SIG-M5 treated with dmso at 0.1 percent for 504 hours (cell line): ENCODE measurements around the gene NKD1.

Experiments
- DNase-seq: peaks from one replicate; lab custom pipeline; 2025; ENCODE audit not compliant: unreplicated experiment; lab: John Stamatoyannopoulos, UW

NKD1 gene

GRCh38 chr16:50610331-50611262, 62.4 kb downstream of the NKD1 start:
- no peak for DNase-seq

GRCh38 chr16:50611332-50611934, 63.2 kb downstream of the NKD1 start:
- DNase-seq, result peak; percentile 65

DNA sequence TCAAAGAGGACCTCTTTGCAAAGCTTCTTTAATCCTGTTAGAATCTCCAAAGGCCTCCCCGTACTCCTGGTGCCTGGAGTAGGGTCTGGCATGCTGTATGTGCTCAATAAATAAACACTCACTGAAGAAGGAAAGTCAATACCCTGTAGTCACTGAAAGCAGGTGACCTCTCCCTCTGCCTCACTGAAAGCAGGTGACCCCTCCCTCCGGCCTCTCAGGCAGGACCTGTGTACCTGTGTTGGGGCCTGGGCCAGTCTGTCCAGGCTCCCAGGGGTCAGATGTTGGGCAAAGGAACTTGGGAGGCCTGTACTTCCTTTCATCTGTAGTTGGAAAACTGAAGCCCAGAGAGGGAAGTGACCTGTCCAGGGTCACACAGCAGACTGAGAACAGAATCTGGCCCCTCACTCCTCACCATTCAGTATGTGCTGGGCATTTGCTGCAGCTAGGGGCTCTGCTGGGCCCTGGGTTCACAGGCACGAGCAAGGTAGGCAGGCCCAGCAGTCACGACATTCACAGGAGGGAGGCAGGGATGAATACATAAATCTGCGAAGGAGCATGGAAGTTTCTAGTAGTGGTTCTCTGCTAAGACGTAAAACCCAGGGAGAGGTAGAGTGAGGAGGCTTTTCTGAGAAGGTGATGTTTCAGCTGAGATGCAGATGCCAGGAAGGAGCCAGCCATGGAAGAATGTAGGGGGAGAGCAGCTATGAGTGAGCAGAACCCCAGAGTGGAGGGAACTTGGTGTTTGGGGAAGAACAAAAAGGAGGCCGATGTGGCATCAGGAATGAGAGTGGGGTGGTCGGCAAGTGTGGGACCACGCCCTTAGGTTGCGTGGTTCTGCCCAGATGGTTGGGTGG, 64.0 kb downstream of the NKD1 start:
- DNase-seq, result no peak

DNA sequence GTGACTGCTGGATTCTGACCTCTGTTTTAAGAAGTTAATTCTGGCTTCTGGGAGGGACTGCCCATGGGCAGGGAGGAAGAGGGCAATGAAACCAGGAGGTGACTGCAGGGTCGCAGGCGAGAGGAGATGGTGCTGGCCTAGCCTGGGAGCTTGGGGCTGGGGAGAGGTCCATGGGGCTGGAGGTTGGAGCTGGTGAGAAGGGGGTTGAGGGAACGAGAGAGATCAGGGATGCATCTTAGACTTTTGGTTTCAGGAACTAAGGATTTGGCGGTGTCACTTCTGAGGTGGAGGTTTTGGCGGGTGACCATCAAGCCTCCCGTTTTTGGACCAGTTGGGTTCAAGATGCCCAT, 64.6 kb downstream of the NKD1 start:
- no peak for DNase-seq

- DNase-seq, result no peak
Measured at GRCh38 chr16:50613281-50613963, 65.2 kb downstream of the NKD1 start.

GRCh38 chr16:50613964-50614474, 65.8 kb downstream of the NKD1 start:
- no peak for DNase-seq

DNA sequence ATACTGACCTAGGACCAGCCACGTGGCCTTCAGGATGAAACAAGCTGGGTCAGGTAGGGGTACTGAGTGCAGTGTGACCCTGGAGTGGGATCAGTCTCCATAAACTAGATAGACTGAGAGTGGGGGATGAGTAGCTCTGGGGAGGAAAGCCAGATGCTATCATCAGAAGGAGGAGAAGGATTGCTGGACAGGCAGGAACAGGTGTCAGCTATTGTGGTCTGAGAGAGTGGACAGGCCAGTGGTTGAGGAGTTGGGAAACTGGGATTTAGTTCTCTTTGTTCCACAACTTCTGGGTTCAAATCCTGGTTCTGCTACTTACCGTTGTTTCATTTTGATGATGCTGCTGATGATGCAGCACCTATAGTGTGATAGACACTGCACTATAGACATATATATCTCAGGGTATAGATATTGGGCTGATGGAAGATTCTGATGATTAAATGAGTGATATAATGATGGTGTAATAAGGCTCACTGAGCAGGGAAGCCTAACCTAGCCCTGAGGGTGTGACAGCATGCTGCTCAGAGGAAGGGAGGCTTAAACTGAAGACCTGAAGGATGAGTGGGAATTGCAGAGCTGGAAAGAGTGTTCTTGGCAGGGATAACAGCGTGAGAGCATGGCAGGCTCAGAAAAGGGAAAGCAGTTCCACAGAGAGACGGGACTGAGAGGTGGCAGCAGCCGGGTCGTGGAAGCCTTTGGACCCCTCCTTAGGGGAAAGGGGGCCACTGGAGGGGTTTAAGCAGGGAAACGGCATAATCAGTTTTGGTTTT, 66.9 kb downstream of the NKD1 start:
- DNase-seq, result no peak

DNA sequence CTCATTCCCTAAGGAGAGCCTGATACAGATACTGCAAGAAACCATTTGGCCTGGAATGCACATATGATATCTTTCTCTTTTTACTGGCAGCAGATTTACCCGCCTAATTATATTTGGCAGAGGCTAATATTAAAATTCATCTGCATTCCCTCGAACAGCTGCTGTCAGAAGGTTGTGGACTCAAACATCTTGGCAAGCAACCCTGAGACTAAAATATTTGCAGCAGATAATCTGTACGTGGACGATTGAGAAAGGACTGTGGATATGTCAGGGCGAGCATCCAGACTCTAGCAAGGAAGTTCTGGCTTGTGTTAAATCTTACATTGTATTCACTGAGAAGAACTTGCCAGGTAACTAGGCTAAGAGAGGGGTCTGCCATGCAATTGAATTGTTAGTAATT, 67.7 kb downstream of the NKD1 start:
- no peak for DNase-seq

DNA sequence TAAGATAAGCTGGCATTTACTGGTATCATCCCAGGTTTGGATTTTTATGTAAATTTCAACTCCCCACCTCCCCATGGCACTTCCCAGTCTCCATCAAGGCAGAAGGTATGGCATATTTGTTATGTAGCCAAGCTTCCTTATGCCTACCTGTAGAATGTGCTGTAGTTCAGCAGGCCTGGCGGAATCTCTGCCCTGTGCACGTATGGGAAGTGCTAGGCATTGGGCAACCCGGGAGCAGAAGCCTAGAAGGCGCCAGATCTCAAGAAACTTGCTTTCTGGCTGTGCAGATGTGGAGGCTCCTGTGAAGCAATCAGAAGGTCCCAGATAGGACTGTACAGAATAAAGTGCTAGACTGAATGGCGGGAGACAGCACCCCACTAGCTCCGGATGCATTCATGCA, 68.2 kb downstream of the NKD1 start:
- no peak for DNase-seq

GRCh38 chr16:50616883-50617645, 68.9 kb downstream of the NKD1 start:
- DNase-seq, result no peak

GRCh38 chr16:50617646-50618184, 69.5 kb downstream of the NKD1 start:
- no peak for DNase-seq

- no peak for DNase-seq
Measured at GRCh38 chr16:50618238-50618918, 70.2 kb downstream of the NKD1 start.

DNA sequence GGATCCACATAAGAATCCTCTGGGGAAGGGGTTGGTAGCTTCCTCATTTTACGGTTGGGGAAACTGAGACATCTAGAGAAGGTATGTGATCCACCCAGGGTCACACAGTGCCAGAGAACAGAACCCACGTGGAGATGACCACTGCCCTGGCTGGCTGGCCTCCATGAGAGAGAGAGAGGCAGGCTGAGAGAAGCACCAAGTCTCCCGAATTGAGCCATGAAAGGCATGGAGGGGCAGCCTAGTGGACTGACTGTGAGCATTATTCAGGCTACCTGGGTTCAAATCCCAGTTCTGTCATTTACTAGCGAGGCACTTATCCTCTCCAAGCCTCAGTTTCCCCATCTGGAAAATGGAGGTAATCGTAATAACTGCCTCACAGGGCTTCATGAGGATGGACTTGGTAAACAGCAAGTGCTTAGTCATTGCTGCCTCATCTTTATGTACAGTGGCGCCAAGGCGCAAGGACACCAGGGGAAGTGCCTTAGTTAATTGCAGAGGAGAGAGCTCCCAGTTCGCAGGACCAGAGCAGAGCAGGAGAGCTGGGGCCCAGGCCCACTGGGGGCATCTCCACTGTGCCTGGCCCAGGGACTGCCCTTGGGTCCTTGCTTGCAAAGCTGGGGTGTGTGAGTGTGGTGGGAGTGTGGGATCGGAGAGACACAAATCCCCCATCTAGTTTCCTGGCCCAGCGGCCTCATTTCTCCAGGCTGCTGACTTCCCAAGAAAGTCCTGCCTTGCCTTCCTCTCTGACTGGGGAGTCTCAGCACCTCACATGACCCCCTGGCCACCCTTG, 71.7 kb downstream of the NKD1 start:
- DNase-seq, result no peak

DNA sequence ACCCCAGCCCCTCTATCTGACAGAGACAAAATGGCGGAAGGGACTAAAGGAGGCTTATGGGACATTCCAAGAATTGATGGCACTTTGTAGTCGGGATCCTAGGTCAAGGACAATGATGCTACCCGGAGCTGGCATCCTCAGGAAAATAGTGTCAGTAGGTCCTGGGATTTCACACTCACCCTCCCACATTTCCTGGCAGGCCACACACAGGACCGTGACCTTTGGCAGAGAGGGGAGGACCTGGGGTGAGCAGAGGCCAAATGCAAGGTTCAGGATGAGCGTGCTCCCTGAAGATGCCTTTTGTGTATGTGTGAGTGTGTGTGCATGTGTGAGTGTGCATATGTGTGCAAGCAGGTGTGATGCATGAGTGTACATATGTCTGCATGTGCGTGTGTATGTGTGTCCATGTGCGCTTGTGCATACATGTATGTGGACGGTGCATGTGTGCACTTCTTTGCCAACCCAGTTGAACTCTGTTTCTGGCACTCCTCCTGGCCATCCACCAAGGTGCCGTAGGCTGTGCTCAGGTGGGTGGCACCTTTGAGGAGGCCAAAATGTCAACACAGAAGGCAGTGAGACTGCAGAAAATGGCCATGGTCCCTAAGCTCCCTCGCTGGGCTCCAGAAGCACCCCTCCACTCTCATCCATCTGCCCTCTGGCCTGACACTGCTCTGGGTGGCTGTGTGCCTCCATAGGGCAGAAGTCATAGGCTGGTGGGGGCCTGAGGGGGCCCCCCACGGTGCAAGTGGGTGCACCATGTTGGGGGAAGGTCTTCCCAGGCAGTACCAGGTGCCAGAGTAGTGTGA, 72.7 kb downstream of the NKD1 start:
- DNase-seq, result no peak

DNA sequence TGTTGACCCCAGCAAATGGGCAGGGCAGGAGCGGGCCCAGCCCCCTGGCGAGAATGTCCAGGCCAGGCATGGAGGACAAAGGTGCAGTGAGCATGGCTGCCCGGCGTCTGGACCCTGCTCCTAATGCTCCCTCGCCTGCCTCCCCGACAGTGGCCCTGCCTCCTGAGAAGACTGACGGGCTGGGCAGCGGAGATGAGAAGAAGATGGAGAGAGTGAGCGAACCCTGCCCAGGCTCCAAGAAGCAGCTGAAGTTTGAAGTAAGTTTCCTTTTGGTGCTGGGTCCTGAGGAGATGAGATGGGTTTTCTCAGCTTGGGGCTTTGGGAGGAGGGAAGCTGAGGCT, 73.2 kb downstream of the NKD1 start:
- no peak for DNase-seq

DNA sequence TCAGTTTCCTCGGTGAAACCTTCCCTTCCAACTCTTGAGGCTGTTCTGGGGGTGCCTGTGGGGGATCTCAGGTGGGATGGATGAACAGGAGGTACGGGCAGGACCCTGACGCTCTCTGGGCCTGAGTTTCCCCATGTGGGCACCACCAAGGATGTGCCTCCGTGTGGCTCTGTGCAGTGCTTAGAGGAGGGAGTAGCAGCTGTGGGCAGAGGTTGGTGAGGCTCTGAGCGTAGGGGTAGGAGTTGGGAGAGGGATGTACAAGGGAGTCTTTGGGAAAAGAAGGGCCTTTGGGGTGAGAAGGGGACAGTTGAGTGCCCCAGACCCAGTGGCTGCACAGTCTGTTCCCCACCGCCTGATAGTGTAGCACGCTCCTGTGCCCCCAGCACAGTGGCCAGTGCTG, 73.8 kb downstream of the NKD1 start:
- no peak for DNase-seq
